Fibroblast of pulmonary artery (primary cell): ENCODE measurements around the gene ZNF660.

Experiments used
- DNase-seq: peaks from one replicate; pipeline ENCODE4 v3.0.0-alpha.2; 2010; ENCODE audit warnings: low read depth
- H3K4me3 ChIP-seq: replicated peaks from 2 replicates; pipeline ENCODE4 v1.5.1; 2011; ENCODE audit warnings: low read depth, mild to moderate bottlenecking, control low read depth, low read length, moderate library complexity
- TF ChIP-seq, protein P1 (sequence below): IDR thresholded peaks from 2 replicates; pipeline ENCODE4 v1.5.1; 2011; ENCODE audit warnings: mild to moderate bottlenecking, control low read depth, low read length, inconsistent platforms; ENCODE audit errors: missing control alignments

The ZNF660 gene

DNA sequence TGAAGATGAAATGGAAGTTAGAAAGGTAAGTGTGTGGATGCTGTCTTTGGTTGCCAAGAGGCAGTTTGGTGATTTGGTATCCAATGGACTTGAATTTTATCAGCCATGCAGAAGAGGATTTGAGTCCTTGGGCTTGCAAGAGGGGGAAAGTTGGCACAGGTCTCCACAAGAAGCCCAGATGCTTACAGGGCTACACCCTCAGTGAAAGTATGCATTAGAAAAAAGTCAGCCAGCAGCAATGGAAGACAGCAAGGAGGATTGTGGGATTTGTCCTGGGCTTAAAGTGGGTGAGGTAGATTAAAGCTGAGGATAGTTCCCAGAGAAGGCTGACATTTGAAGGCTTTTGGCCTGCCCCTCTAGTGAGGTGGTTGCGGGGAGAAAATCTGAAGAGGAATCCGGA lies 17.0 kb downstream of the ZNF660 start:
- DNase-seq = no peak
- H3K4me3 ChIP-seq = no peak overlapping the region
- TF ChIP-seq, protein P1, sequence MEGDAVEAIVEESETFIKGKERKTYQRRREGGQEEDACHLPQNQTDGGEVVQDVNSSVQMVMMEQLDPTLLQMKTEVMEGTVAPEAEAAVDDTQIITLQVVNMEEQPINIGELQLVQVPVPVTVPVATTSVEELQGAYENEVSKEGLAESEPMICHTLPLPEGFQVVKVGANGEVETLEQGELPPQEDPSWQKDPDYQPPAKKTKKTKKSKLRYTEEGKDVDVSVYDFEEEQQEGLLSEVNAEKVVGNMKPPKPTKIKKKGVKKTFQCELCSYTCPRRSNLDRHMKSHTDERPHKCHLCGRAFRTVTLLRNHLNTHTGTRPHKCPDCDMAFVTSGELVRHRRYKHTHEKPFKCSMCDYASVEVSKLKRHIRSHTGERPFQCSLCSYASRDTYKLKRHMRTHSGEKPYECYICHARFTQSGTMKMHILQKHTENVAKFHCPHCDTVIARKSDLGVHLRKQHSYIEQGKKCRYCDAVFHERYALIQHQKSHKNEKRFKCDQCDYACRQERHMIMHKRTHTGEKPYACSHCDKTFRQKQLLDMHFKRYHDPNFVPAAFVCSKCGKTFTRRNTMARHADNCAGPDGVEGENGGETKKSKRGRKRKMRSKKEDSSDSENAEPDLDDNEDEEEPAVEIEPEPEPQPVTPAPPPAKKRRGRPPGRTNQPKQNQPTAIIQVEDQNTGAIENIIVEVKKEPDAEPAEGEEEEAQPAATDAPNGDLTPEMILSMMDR = no peak

DNA sequence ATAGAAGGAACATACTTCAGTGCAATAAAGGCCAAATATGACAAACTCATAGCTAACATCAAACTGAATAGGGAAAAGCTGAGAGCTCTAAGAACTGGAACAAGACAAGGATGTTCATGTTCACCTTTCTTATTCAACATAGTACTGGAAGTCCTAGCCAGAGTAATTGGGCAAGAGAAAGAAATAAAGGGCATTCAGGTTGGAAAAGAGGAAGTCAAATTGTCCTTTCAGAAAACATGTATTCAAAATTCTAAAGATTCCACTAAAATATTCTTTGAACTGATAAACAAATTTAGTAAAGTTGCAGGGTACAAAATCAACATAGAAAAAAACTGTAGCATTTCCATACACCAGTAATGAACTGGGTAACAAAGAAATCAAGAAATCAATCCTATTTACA lies 27.9 kb downstream of the ZNF660 start:
- H3K4me3 ChIP-seq = no peak overlapping the region
- DNase-seq = no peak
- TF ChIP-seq, protein P1 = no peak

GRCh38 chr3:44624749-44625480 lies 40.2 kb downstream of the ZNF660 start, which contains the start of gene ZNF197:
Gene ZNF197 (plus strand): TSS chr3:44625036. CDS start chr3:44629155, 4,119 bp downstream.
- DNase-seq = peak; percentile 92
- peak within 1 kb of the TSS; percentile 83 for H3K4me3 ChIP-seq
- TF ChIP-seq, protein P1 = no peak

DNA sequence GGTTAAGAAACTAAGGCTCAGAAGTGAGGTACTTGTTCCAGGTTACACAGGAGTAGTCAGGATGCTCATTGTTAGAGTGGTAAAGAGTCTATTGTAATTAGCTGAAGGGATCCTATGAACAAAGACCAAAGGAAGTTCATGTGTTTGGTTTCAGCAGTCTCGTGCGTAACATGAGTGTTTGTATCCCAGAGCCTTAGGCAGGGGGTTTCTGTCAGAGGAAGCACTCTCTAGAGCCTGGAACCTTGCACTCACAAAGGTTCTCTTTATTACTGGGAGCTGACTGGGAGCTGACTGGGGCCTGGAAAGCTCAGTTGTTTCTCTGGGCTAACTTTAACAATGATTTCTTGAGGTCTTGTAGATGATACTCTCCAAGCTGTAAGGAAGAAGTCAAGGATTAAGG lies 44.0 kb downstream of the ZNF660 start:
- H3K4me3 ChIP-seq = no peak overlapping the region
- no peak for DNase-seq
- TF ChIP-seq, protein P1 = no peak

DNA sequence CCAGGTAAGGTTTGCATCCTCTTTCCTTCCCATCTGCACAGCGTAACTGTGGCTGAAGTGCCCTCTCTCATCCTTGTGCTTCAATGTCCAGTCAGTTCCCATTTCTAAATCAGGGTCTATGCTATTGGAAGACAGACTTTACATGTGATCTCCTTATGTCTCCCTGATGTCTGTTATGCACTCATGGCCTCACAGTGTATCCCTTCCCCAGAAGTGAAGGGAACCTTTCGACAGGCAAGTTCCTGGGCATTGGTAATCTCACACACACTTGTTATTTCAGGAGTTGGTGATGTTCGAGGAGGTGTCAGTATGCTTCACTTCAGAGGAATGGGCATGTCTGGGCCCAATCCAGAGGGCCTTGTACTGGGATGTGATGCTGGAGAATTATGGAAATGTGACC lies 47.4 kb downstream of the ZNF660 start:
- DNase-seq = no peak
- TF ChIP-seq, protein P1 = no peak
- no peak overlapping the region for H3K4me3 ChIP-seq

DNA sequence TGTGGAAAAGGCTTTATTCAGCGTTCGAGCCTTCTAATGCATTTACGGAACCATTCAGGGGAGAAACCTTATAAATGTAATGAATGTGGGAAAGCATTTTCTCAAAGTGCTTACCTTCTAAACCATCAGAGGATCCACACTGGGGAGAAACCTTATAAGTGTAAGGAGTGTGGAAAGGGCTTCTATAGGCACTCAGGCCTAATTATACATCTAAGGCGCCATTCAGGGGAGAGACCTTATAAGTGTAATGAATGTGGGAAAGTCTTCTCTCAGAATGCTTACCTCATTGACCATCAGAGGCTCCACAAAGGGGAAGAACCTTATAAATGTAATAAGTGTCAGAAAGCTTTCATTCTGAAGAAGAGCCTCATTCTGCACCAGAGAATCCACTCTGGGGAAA lies 57.6 kb downstream of the ZNF660 start:
- no peak overlapping the region for H3K4me3 ChIP-seq
- TF ChIP-seq, protein P1 = no peak
- DNase-seq = no peak

- TF ChIP-seq, protein P1 = no peak
- DNase-seq = no peak
- no peak overlapping the region for H3K4me3 ChIP-seq
Observed at GRCh38 chr3:44643024-44643423, 58.3 kb downstream of the ZNF660 start.
